Stimulated activated CD8-positive, alpha-beta memory T cell treated with anti-CD3 and anti-CD28 coated beads, Interleukin-7, amount 100 ng/mL, for 24 hours (primary cell): ENCODE results near the gene SUSD3.
"Not testable (repeated sequence)": the region's sequence is repeated elsewhere in the genome, so short reads cannot be mapped to it uniquely, and the experiment has no call there.

ENCODE experiments used
- DNase-seq: peaks from one replicate; pipeline ENCODE4 v3.0.0-alpha.2; 2020; ENCODE audit warnings: low read depth

The SUSD3 gene

GRCh38 chr9:93112116-93112863 lies 53.8 kb downstream of the SUSD3 start:
- DNase-seq, result no peak

GRCh38 chr9:93112864-93113389 lies 54.4 kb downstream of the SUSD3 start:
- no peak for DNase-seq

- DNase-seq, result no peak
These were observed 55.9 kb downstream of the SUSD3 start for GRCh38 chr9:93114169-93114983.

GRCh38 chr9:93114984-93115335 lies 56.5 kb downstream of the SUSD3 start:
- DNase-seq, result no peak

GRCh38 chr9:93115486-93116071 lies 57.1 kb downstream of the SUSD3 start:
- DNase-seq, result no peak

- DNase-seq, result no peak
These were observed 57.8 kb downstream of the SUSD3 start for GRCh38 chr9:93116072-93116961.

DNA sequence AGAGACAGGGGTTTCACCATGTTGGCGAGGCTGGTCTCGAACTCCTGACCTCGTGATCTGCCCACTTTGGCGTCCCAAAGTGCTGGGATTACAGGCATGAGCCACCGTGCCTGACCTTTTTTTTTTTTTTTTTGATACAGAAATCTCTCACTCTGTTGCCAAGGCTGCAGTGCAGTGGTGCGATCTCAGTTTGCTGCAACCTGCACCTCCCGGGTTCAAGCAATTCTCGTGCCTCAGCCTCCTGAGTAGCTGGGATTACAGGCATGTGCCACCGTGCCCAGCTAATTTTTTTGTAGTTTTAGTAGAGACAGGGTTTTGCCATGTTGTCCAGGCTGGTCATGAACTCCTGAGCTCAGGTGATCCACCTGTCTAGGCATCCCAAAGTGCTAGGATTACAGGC lies 59.0 kb downstream of the SUSD3 start:
- not testable (repeated sequence) for DNase-seq

GRCh38 chr9:93117924-93118862 lies 59.7 kb downstream of the SUSD3 start:
- DNase-seq, result no peak

GRCh38 chr9:93118863-93119702 lies 60.6 kb downstream of the SUSD3 start:
- DNase-seq, result no peak

DNA sequence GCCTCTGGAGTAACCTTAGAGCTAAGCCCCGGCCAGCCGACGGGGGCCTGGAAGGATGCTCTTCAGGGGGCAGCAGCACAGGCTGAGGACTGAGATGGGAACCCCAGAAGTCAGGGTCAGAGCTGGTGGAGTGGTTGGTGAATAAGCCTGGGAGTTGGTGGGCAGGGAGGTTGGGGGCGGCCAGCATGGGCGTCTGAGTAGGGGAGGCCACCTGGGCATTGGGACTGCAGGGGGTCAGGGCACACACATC lies 61.1 kb downstream of the SUSD3 start:
- DNase-seq, result no peak

- DNase-seq, result no peak
These were observed 61.7 kb downstream of the SUSD3 start for GRCh38 chr9:93119953-93120845.

GRCh38 chr9:93120846-93121315 lies 62.4 kb downstream of the SUSD3 start:
- no peak for DNase-seq

DNA sequence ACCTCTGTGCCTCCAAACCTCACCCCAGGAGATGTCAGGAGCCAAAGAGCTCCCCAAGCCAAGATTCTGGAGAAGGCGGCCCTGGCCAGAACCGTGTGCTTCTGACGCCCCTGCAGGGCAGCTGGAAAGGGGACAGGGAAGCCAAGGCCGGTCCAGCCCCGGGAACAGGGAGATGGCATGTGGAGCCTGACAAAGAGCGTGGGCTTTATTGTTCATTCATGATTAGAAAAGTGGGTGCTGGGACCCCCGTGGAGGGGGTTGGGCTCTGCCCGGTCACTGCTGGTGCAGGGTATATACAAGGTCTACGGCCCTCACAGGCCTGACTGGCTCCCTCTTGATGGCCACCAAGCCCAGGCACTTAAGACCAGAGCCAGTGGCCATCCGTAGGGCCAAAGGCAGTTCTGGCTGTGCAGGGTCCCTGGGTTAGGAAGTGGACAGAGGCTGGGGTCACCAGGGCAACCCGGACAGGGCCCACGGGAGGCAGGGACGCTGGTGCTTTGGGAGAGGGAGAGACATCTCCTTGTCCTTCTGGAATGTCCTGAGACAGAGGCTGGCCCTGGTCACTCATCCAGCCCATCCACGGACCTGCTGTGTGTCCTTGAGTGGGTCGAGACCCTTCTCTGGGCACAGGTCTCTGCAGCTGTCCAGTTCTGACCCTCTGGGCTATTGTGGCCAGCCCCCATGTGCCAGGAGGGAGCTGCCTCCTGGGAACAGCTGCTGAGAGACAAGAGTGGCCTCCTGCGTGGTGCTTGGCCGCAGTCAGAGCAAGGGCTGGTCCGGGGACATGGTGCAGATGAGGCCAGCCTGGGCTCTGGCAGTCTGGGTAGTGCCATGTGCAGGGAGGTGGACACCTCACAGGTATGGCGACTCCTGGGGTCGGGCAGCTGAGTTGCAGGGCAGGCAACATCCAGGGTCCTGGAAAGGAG lies 63.1 kb downstream of the SUSD3 start:
- no peak for DNase-seq

- DNase-seq, result no peak
These were observed 64.3 kb downstream of the SUSD3 start for GRCh38 chr9:93122721-93123221.

DNA sequence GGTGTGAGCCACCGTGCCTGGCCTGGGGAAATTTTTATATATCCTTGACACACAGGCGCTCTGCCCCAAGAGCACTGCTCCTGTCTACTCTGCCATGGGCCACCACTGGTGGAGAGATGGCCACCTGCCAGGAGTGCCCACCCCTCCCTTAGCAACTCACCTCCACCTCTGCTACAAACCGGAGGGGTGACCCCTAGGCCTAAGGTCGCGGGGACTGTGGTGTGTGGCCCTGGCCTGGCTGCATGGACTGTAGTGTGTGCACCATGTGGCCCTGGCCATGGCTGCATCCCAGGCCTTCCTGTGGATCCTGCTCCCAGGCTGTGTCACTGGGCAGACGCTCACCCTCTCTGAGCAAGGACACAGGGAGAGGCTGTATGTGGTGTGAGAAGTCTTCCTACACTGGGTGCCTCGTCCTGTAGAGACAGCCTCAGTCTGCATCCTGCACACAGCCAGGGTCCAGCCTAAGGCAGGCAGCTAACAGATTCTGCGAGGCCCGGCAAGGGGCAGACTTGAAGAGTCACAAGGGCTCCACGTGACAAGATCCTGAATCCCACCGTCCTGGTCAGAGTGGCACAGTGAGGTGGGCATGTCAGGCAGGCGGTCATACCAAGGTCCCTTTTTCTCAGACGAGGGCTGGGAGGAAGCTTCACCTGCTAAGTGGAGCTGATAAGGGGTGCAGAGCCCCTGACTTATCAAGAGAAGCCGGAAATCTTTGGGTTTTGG lies 65.2 kb downstream of the SUSD3 start:
- no peak for DNase-seq

- DNase-seq, result no peak
These were observed 66.3 kb downstream of the SUSD3 start for GRCh38 chr9:93124793-93125192.

- DNase-seq, result no peak
These were observed 66.9 kb downstream of the SUSD3 start for GRCh38 chr9:93125331-93125894.
